Nucleus accumbens (tissue), 56 donors: ENCODE results near the gene PRR23A.
"Not testable (repeated sequence)": the region's sequence is repeated elsewhere in the genome, so short reads cannot be mapped to it uniquely, and the experiment has no call there.

Experiments
- DNase-seq, 56 donors: peaks; one replicate each; lab custom pipeline; 2025; lab: John Stamatoyannopoulos, UW

PRR23A gene

DNA sequence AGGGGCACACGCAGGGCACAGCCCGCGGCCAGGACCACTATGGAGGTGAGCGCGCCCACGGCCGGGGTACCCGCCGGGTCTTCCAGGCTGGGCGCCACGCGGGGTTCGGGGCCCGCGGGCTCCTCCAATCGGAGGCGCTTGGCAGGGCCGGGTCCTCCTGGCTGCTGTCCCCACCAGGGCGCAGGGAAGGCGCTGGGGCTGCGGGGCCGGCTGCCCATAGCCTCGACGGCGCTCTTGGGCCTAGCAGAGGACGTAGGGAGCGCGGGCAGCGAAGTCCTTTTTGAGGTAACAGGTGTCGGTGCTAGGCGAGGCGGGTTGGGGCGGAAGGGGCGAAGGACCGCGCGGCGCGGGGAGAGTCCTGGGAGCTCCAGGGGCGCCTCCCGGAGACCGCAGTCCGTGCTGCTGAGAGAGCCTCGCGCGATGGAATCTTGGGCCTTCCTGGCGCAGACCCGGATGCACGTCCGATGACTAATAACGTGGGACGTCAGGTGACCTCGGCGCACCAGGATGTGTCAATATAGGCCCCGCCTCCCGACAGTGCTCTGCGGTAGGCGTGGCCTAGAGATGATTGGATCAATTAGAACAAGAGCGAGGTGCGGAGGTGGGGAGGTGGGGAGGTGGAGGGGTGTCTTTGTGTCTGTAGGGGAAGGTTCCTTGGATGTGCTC lies at the start of gene PRR23A:
PRR23A (minus strand) TSS at position 218 of the 666 bp plus-strand sequence; CDS start at position 218, 0 bp downstream.
- DNase-seq: no peak

GRCh38 chr3:139052802-139053600 lies 46.9 kb upstream of the PRR23A start:
- DNase-seq: no peak

DNA sequence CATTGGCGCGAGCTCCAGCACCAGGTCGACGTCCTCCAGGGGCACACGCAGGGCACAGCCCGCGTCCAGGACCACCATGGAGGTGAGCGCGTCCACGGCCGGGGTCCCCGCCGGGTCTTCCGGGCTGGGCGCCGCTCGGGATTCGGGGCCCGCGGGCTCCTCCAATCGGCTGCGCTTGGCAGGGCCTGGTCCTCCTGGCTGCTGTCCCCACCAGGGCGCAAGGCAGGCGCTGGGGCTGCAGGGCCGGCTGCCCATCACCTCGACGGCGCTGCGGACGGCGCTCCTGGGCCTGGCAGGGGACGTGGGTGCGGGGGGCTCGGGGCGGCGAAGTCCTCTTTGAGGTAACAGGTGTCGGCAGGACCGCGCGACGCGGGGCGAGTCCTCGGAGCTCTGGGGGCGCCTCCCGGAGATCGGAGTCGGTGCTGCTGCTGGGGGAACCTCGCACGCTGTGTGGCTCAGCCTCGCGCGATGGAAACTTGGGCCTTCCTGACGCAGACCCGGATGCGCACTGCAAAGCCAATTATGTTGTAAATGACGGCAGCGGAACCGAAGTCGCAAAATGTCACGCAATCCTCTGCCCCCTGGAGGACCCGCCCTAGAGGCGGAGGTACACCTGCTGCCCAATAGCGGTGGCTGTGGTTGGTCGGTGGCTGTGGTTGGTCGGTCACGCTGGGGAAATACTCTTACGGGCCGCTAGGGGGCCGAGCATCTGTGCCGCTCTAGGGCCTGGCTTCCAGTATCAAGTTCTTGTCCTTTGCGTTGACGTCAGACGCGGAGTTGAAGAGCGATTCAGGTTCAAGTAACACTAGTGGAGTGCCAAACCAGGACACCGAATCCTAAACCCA lies 38.5 kb upstream of the PRR23A start, which contains the start of gene PRR23C:
PRR23C (minus strand) TSS at position 527 of the 845 bp plus-strand sequence; CDS start at position 255, 272 bp downstream.
- no peak for DNase-seq

DNA sequence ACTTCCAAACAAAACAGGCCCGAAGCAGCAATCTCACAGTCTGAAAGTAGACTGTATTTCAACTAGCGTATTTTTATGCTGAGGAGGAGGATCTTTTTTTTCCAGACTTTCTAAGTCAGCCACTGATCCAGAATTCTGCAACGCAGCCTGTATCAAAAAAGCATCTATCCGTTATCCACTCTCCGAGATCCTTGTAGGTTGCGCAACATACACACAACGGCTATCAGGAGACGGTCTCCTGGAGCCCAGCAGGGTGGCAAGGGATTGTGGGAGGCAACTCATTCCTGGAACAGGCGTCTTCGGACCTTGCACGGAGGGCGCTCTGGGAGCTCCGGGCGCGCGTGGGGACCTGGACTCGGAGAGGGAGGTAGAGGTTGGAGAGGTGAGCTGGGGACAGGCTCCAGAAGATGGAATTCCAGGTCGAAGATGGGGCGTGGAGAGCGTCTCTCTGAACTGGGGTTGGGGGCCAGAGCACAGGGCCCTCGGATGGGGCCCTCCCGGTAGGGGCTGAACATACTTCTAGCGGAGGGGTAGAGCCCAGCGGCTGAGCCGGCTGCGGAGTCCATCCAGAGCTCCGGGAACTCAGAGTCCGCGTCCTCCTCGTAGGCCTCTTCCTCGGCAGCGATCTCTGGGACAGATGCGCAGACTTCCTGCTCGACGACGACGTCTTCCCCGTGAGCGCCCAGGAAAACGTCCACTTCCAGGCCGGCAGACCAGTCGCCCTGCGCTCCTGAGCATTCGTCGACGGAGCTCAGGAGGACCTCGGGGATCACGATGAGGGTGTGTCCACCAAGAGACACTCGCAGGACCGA lies 37.7 kb upstream of the PRR23A start:
- DNase-seq: no peak

DNA sequence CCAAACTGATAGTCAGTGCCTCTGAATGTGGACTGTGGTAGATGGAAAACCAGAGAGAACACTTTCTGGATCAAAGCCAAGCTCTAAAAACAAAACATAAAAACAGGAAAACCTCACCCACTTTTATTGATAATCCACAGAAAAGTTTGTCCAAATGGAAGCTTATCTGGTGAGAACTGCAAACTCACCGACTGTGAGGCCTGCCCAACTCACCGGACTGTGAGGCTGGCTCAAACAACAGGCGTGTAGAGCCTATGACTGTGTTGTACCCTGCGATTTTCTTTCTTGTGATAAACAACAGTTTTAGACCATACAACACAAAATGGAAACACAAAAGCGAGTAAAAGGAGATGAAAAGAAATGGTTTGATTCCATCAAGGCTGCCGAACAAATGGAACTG lies 31.4 kb upstream of the PRR23A start:
- no peak for DNase-seq

- DNase-seq: no peak
Observed at GRCh38 chr3:139032326-139033002, 26.4 kb upstream of the PRR23A start.

- not testable (repeated sequence) for DNase-seq
Observed at GRCh38 chr3:139030576-139030975, 24.5 kb upstream of the PRR23A start.

GRCh38 chr3:139024968-139025367 lies 18.9 kb upstream of the PRR23A start:
- no peak for DNase-seq

GRCh38 chr3:139020868-139021234 lies 14.8 kb upstream of the PRR23A start, which contains the start of gene PRR23B:
Gene PRR23B, minus strand, starts transcription at chr3:139020926. Its CDS starts 265 bp downstream, at chr3:139020661.
- no peak for DNase-seq

DNA sequence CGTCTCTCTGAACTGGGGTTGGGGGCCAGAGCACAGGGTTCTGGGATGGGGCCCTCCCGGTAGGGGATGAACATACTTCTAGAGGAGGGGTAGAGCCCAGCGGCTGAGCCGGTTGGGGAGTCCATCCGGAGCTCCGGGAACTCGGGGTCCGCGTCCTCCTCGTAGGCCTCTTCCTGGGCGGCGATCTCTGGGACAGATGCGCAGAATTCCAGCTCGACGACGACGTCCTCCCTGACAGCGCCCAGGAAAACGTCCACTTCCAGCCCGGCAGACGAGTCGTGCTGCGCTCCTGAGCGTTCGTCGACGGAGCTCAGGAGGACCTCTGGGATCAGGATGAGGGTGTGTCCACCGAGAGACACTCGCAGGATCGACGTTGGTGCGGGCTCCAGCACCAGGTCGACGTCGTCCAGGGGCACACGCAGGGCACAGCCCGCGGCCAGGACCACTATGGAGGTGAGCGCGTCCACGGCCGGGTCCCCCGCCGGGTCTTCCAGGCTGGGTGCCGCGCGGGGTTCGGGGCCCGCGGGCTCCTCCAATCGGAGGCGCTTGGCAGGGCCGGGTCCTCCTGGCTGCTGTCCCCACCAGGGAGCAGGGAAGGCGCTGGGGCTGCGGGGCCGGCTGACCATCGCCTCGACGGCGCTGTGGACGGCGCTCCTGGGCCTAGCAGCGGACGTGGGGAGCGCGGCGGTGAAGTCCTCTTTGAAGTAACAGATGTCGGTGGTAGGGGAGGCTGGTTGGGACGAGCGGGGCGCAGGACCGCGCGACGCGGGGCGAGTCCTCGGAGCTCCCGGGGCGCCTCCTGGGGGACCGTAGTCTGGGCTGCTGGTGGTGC lies 14.2 kb upstream of the PRR23A start:
- DNase-seq: no peak

DNA sequence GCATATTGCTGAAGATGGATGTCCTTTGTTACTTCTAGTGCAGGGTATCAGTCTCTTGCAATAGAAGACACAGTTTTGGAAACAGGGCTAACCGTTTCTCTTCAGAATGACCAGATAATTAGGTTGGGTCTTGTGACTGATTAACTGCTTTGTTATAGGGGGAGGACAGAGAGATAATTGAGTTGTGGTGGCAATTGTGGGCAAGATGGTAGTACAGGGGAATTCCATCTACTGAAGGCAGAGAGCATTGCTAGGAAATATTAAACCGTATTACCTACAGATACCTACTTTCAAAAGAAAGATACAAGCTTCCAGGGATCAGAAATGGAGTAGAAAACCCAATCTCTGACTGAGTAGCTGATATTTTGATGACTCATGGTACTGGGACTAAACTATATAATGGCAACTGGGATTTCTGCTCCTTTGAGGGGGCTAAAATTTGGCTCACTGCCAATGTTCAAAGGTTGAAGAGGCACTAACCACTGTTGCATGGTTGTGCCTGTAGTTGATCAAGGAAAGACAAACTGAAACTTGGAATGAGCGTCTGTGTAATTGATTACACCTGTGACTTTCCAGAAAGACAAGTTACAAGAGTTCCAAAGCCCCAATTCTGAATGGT lies 10.5 kb upstream of the PRR23A start:
- no peak for DNase-seq

DNA sequence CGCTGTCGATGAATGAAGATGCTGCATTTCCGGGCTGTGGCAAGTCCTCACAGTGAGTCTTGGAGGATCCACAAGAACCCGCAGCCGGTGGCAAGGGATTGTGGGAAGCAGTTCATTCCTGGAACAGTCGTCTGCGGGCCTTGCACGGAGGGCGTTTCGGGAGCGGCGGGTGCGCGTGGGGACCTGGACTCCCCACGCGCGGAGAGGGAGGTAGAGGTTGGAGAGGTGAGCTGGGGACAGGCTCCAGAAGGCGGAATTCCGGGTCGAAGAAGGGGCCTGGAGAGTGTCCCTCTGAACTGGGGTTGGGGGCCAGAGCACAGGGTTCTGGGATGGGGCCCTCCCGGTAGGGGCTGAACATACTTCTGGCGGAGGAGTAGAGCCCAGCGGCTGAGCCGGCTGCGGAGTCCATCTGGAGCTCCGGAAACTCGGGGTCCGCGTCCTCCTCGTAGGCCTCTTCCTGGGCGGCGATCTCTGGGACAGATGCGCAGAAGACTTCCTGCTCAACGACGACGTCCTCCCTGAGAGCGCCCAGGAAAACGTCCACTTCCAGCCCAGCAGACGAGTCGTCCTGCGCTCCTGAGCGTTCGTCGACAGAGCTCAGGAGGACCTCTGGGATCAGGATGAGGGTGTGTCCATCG lies 593 bp downstream of the PRR23A start:
- DNase-seq: no peak

- DNase-seq: no peak
Observed at GRCh38 chr3:138995706-138996105, 10.4 kb downstream of the PRR23A start.

DNA sequence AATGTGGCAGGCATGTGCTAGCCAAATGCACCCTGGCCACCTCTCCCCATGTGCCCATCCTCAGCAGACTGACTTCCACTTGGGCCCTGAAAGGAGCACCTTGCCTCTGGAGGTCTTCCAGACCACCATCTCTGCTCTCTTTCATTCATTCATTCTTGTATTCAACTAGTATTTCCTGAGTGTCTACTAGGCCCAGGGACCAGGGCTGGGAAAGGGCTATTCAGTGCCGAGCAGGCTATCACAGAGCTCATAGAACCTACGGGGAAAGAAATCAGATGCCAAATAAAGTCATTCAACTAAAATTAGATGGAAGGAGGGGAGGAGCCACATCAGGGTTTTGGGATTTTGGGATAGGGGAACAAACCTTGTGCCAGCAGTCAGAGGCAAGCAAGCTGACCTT lies 18.9 kb downstream of the PRR23A start:
- no peak for DNase-seq

GRCh38 chr3:138985932-138986331 lies 20.1 kb downstream of the PRR23A start:
- no peak for DNase-seq

GRCh38 chr3:138984816-138985215 lies 21.3 kb downstream of the PRR23A start:
- no peak for DNase-seq

DNA sequence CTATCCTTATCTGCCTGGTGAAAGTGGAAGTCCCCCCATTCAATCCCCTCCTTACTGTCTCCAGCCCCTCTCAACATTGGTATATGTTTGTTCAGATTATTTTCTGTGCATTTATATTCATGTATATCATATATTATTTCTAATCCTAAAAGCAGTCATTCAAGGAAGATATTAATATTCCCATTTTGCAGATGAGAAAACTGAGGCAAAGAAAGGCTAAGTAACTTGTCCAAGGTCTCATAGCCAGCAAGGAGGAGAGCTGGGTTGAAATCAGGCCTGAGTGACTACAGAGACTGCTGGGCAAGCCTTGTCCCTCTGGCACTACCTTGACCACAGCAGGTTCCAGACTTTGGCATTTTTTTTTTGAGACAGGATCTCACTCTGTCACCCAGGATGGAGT lies 30.0 kb downstream of the PRR23A start:
- no peak for DNase-seq

GRCh38 chr3:138975351-138975750 lies 30.7 kb downstream of the PRR23A start:
- DNase-seq: no peak
